ENCODE results near the gene MFGE8.

DNA sequence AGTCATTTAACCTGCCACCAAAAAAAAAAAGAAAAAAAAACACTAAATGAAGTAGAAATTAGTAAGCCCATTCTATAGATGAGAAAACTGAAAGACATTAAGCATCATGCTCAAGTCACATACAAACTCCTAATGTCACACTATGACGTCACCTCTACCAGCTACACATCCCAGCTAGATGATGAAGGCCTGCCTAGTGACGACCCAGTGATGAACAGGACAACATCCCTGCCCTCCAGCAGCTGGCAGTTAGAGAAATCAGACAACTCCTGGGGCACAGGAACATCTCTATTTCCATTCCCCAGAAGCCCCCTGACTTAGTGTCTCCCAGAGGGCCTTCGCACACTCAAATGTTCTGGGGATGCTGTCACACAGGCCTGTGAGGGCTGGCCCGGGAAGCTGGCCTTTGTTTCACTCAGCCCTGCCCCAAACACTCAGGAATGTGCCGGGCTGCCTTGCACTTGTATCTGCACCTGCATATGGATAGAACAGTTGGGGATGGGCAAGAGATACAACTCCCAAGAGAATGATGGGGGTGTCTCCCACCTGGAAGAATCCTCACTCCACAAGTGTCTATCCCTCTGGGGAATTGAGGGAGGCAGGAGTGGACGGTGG, 10.9 kb downstream of the MFGE8 start:
- TF ChIP-seq CTCF (IDR thresholded peaks at IDR 0.05) (no peak), POLR2A (IDR thresholded peaks at IDR 0.05) (no peak)

All from Peyer's patch (tissue), 4 donors.